ENCODE results near the gene SNAP25.

The SNAP25 gene

GRCh38 chr20:10218536-10219451, at the start of gene SNAP25:
Gene SNAP25, plus strand, starts transcription at chr20:10218830. Its CDS starts 56,662 bp downstream, at chr20:10275492.
- TF ChIP-seq FOXP2 (optimal IDR thresholded peaks at IDR 0.05; ENCODE audit: control extremely low read depth, extremely low read length, insufficient read depth) (peak; percentile 69), EZH2 (IDR thresholded peaks at IDR 0.05) (no peak), POLR2AphosphoS5 (IDR thresholded peaks at IDR 0.05; ENCODE audit: borderline replicate concordance, low read depth, low read length) (0 out of 2 replicates have a peak, but pooled peaks have one; percentile 13)
- DNase-seq (ENCODE audit: low read depth, low spot score) = peak; percentile 75
- peak within 1 kb of the TSS; percentile 60 for H3K9ac ChIP-seq (ENCODE audit: insufficient read length)
- H3K36me3 ChIP-seq (ENCODE audit: insufficient read depth, low read length) = no peaks in the 10 kb centered on the region
- no peak within 1 kb of the TSS for H3K27ac ChIP-seq
- peak within 1 kb of the TSS; percentile 98 for H3K4me3 ChIP-seq
- no peaks in the 10 kb centered on the region for H3K9me3 ChIP-seq (ENCODE audit: low read depth, low read length)

GRCh38 chr20:10169752-10170151, 48.9 kb upstream of the SNAP25 start:
- Histone ChIP-seq H3K9me3 (ENCODE audit: low read depth, low read length) (no peaks in the 10 kb centered on the region), H3K36me3 (ENCODE audit: insufficient read depth, low read length) (no peaks in the 10 kb centered on the region), H3K27ac (no peak overlapping the region), H3K4me3 (no peak overlapping the region), H3K9ac (ENCODE audit: insufficient read length) (no peak overlapping the region)
- no peak for TF ChIP-seq POLR2AphosphoS5 (IDR thresholded peaks at IDR 0.05; ENCODE audit: borderline replicate concordance, low read depth, low read length)
- DNase-seq (ENCODE audit: low read depth, low spot score) = no peak

- Histone ChIP-seq H3K27ac (no peak overlapping the region), H3K36me3 (ENCODE audit: insufficient read depth, low read length) (no peaks in the 10 kb centered on the region)
These were observed 48.4 kb upstream of the SNAP25 start for GRCh38 chr20:10170261-10170660.

GRCh38 chr20:10171864-10172751, 46.5 kb upstream of the SNAP25 start:
- DNase-seq (ENCODE audit: low read depth, low spot score) = no peak
- H3K4me3 ChIP-seq = peak overlapping the region; percentile 74
- H3K27ac ChIP-seq = no peak overlapping the region
- no peak for TF ChIP-seq POLR2AphosphoS5 (IDR thresholded peaks at IDR 0.05; ENCODE audit: borderline replicate concordance, low read depth, low read length)
- TF ChIP-seq EZH2 (IDR thresholded peaks at IDR 0.05) = no peak
- TF ChIP-seq FOXP2 (optimal IDR thresholded peaks at IDR 0.05; ENCODE audit: control extremely low read depth, extremely low read length, insufficient read depth) = no peak
- H3K9me3 ChIP-seq (ENCODE audit: low read depth, low read length) = no peaks in the 10 kb centered on the region
- no peaks in the 10 kb centered on the region for H3K36me3 ChIP-seq (ENCODE audit: insufficient read depth, low read length)
- H3K9ac ChIP-seq (ENCODE audit: insufficient read length) = peak overlapping the region; percentile 32

More at GRCh38 chr20:10170261-10170660, 48.4 kb upstream of the SNAP25 start:
- Histone ChIP-seq H3K9ac (ENCODE audit: insufficient read length) (no peak overlapping the region), H3K9me3 (ENCODE audit: low read depth, low read length) (no peaks in the 10 kb centered on the region), H3K4me3 (no peak overlapping the region)
- no peak for DNase-seq (ENCODE audit: low read depth, low spot score)
- no peak for TF ChIP-seq EZH2 (IDR thresholded peaks at IDR 0.05)
- no peak for TF ChIP-seq FOXP2 (optimal IDR thresholded peaks at IDR 0.05; ENCODE audit: control extremely low read depth, extremely low read length, insufficient read depth)
- no peak for TF ChIP-seq POLR2AphosphoS5 (IDR thresholded peaks at IDR 0.05; ENCODE audit: borderline replicate concordance, low read depth, low read length)

- TF ChIP-seq FOXP2 (optimal IDR thresholded peaks at IDR 0.05; ENCODE audit: control extremely low read depth, extremely low read length, insufficient read depth) = no peak
- no peak for TF ChIP-seq POLR2AphosphoS5 (IDR thresholded peaks at IDR 0.05; ENCODE audit: borderline replicate concordance, low read depth, low read length)
- no peak for TF ChIP-seq EZH2 (IDR thresholded peaks at IDR 0.05)
- no peaks in the 10 kb centered on the region for H3K36me3 ChIP-seq (ENCODE audit: insufficient read depth, low read length)
- H3K4me3 ChIP-seq = no peak overlapping the region
- no peaks in the 10 kb centered on the region for H3K9me3 ChIP-seq (ENCODE audit: low read depth, low read length)
- H3K27ac ChIP-seq = no peak overlapping the region
- DNase-seq (ENCODE audit: low read depth, low spot score) = no peak
- no peak overlapping the region for H3K9ac ChIP-seq (ENCODE audit: insufficient read length)
These were observed 45.5 kb upstream of the SNAP25 start for GRCh38 chr20:10172998-10173655.

- no peaks in the 10 kb centered on the region for H3K9me3 ChIP-seq (ENCODE audit: low read depth, low read length)
- TF ChIP-seq FOXP2 (optimal IDR thresholded peaks at IDR 0.05; ENCODE audit: control extremely low read depth, extremely low read length, insufficient read depth) (no peak), POLR2AphosphoS5 (IDR thresholded peaks at IDR 0.05; ENCODE audit: borderline replicate concordance, low read depth, low read length) (no peak), EZH2 (IDR thresholded peaks at IDR 0.05) (no peak)
- no peak for DNase-seq (ENCODE audit: low read depth, low spot score)
- H3K27ac ChIP-seq = no peak overlapping the region
- no peak overlapping the region for H3K4me3 ChIP-seq
- no peak overlapping the region for H3K9ac ChIP-seq (ENCODE audit: insufficient read length)
- no peaks in the 10 kb centered on the region for H3K36me3 ChIP-seq (ENCODE audit: insufficient read depth, low read length)
These were observed 44.2 kb upstream of the SNAP25 start for GRCh38 chr20:10174400-10174799.

GRCh38 chr20:10177326-10177725, 41.3 kb upstream of the SNAP25 start:
- H3K9ac ChIP-seq (ENCODE audit: insufficient read length) = no peak overlapping the region
- no peak overlapping the region for H3K27ac ChIP-seq
- no peaks in the 10 kb centered on the region for H3K36me3 ChIP-seq (ENCODE audit: insufficient read depth, low read length)
- no peaks in the 10 kb centered on the region for H3K9me3 ChIP-seq (ENCODE audit: low read depth, low read length)
- DNase-seq (ENCODE audit: low read depth, low spot score) = no peak
- TF ChIP-seq FOXP2 (optimal IDR thresholded peaks at IDR 0.05; ENCODE audit: control extremely low read depth, extremely low read length, insufficient read depth) = no peak
- TF ChIP-seq EZH2 (IDR thresholded peaks at IDR 0.05) = no peak
- TF ChIP-seq POLR2AphosphoS5 (IDR thresholded peaks at IDR 0.05; ENCODE audit: borderline replicate concordance, low read depth, low read length) = no peak
- H3K4me3 ChIP-seq = no peak overlapping the region

Data from SK-N-MC (cell line).